ENCODE data around the gene VTCN1.

Gene VTCN1

DNA sequence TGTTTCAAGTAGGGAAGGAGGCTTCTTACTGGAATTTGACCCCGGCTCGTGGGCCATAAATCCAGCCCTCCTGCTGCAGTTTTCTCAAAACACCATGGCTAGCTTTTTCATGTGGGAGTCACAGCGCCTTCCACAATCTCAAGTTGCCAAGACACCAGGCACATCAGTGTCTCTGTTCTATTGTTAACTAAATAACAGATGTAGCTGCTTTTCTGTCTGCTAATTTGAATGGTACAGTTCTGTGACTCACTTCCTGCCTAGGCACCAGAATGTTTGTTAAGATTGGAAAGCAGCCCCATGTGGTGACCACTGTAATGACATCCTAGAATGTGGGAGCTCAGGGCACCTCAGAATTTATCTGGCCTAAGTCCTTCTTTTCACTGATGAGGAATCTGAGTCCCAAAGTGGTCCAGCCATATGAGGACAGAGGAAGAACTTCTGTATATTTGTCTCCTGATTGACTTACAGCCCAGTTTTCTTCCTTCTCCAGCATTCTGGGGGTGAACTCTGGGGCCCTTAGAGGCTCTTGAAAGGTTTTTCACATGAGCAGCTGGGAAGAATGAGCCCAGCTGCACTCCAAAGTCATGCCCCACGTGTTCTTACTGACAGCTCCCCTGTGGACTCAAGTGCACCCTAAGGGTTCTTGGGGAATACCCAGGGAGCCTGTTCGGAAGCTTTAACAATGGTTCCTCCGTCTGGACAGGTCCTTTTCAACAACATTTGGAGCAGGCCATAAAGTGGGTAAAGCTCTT lies 116.7 kb downstream of the VTCN1 start:
- H3K27ac ChIP-seq = no peak overlapping the region
- peaks cover 38% of the 10 kb centered on the region for H3K36me3 ChIP-seq
- no peak overlapping the region for H3K4me3 ChIP-seq (ENCODE audit: low read depth, low read length)
- H3K27me3 ChIP-seq (ENCODE audit: insufficient read depth, low read depth, severe bottlenecking) = no peaks in the 10 kb centered on the region
- H3K9me3 ChIP-seq (ENCODE audit: severe bottlenecking) = no peaks in the 10 kb centered on the region
- TF ChIP-seq, protein P1, sequence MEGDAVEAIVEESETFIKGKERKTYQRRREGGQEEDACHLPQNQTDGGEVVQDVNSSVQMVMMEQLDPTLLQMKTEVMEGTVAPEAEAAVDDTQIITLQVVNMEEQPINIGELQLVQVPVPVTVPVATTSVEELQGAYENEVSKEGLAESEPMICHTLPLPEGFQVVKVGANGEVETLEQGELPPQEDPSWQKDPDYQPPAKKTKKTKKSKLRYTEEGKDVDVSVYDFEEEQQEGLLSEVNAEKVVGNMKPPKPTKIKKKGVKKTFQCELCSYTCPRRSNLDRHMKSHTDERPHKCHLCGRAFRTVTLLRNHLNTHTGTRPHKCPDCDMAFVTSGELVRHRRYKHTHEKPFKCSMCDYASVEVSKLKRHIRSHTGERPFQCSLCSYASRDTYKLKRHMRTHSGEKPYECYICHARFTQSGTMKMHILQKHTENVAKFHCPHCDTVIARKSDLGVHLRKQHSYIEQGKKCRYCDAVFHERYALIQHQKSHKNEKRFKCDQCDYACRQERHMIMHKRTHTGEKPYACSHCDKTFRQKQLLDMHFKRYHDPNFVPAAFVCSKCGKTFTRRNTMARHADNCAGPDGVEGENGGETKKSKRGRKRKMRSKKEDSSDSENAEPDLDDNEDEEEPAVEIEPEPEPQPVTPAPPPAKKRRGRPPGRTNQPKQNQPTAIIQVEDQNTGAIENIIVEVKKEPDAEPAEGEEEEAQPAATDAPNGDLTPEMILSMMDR (IDR thresholded peaks at IDR 0.05; ENCODE audit: low read depth, low read length) = no peak
- no peak for DNase-seq

Measured in WERI-Rb-1 (cell line).